BLaER1 treated with 17β-estradiol and CSF1 and Interleukin-3, amounts not matched to agents 10 nM and 100 nM (cell line): ENCODE measurements around the gene COBLL1.

ENCODE experiments used
- H3K27ac ChIP-seq, 11 experiments: shearing (Covaris generic); formaldehyde crosslinking; 2 replicates each; pipeline ENCODE4 v1.8.1; 2022
- H3K27me3 ChIP-seq, 11 experiments: shearing (Covaris generic); formaldehyde crosslinking; 2 replicates each; pipeline ENCODE4 v1.8.1; 2022
- H3K36me3 ChIP-seq, 11 experiments: shearing (Covaris generic); formaldehyde crosslinking; 2 replicates each; pipeline ENCODE4 v1.8.1; 2022
- H3K4me1 ChIP-seq, 10 experiments: shearing (Covaris generic); formaldehyde crosslinking; 2 replicates each; pipeline ENCODE4 v1.8.1; 2022
- H3K4me2 ChIP-seq, 11 experiments: shearing (Covaris generic); formaldehyde crosslinking; 2 replicates each; pipeline ENCODE4 v1.8.1; 2022
- H3K4me3 ChIP-seq, 10 experiments: shearing (Covaris generic); formaldehyde crosslinking; 2 replicates each; pipeline ENCODE4 v1.8.1; 2022
- H3K9ac ChIP-seq, 11 experiments: shearing (Covaris generic); formaldehyde crosslinking; 2 replicates each; pipeline ENCODE4 v1.8.1; 2022
- H3K9me3 ChIP-seq, 11 experiments: shearing (Covaris generic); formaldehyde crosslinking; replicated peaks in 1 of 11; 2 replicates each; pipeline ENCODE4 v1.8.1; 2022
- H4K20me1 ChIP-seq, 11 experiments: shearing (Covaris generic); formaldehyde crosslinking; 2 replicates each; pipeline ENCODE4 v1.8.1; 2022
- Cebpa-rat ChIP-seq, 11 experiments: shearing (Covaris generic); IDR thresholded peaks; 2 replicates each; pipeline ENCODE4 v1.8.1; 2022

The COBLL1 gene

GRCh38 chr2:164691346-164691887 is 150.2 kb downstream of the COBLL1 start:
- no peak overlapping the region for H3K4me2 ChIP-seq
- no peak for TF ChIP-seq Cebpa-rat (IDR thresholded peaks at IDR 0.05)
- H3K4me3 ChIP-seq = no peak overlapping the region
- no peak overlapping the region for H3K9ac ChIP-seq
- H4K20me1 ChIP-seq = no peaks in the 10 kb centered on the region
- no peaks in the 10 kb centered on the region for H3K27me3 ChIP-seq
- H3K4me1 ChIP-seq = no peaks in the 10 kb centered on the region
- H3K36me3 ChIP-seq = no peaks in the 10 kb centered on the region
- no peaks in the 10 kb centered on the region for H3K9me3 ChIP-seq
- no peak overlapping the region for H3K27ac ChIP-seq

- Histone ChIP-seq H3K4me3 (no peak overlapping the region), H3K27me3 (no peaks in the 10 kb centered on the region), H3K9ac (no peak overlapping the region), H3K27ac (no peak overlapping the region), H4K20me1 (no peaks in the 10 kb centered on the region), H3K9me3 (no peaks in the 10 kb centered on the region), H3K4me2 (no peak overlapping the region), H3K36me3 (no peaks in the 10 kb centered on the region), H3K4me1 (no peaks in the 10 kb centered on the region)
- TF ChIP-seq Cebpa-rat (IDR thresholded peaks at IDR 0.05) = no peak
These were observed 151.3 kb downstream of the COBLL1 start for GRCh38 chr2:164690361-164690760.

GRCh38 chr2:164688896-164689419 is 152.7 kb downstream of the COBLL1 start:
- no peak for TF ChIP-seq Cebpa-rat (IDR thresholded peaks at IDR 0.05)
- Histone ChIP-seq H3K9ac (no peak overlapping the region), H3K9me3 (no peaks in the 10 kb centered on the region), H3K36me3 (no peaks in the 10 kb centered on the region), H3K27ac (no peak overlapping the region), H3K27me3 (no peaks in the 10 kb centered on the region), H4K20me1 (no peaks in the 10 kb centered on the region), H3K4me3 (no peak overlapping the region), H3K4me1 (no peaks in the 10 kb centered on the region), H3K4me2 (no peak overlapping the region)

GRCh38 chr2:164681009-164681408 is 160.6 kb downstream of the COBLL1 start:
- no peak for TF ChIP-seq Cebpa-rat (IDR thresholded peaks at IDR 0.05)
- H3K27ac ChIP-seq = no peak overlapping the region
- no peak overlapping the region for H3K4me2 ChIP-seq
- no peaks in the 10 kb centered on the region for H3K27me3 ChIP-seq
- no peak overlapping the region for H3K9ac ChIP-seq
- no peaks in the 10 kb centered on the region for H4K20me1 ChIP-seq
- no peak overlapping the region for H3K4me3 ChIP-seq
- H3K36me3 ChIP-seq = no peaks in the 10 kb centered on the region
- H3K9me3 ChIP-seq = peaks cover 4 to 12% (median 9%) of the 10 kb centered on the region in 11 experiments; a peak in 13 of 22 replicates
- no peaks in the 10 kb centered on the region for H3K4me1 ChIP-seq

- no peak overlapping the region for H3K27ac ChIP-seq
- H3K27me3 ChIP-seq = no peaks in the 10 kb centered on the region
- no peak overlapping the region for H3K9ac ChIP-seq
- no peak for TF ChIP-seq Cebpa-rat (IDR thresholded peaks at IDR 0.05)
- no peaks in the 10 kb centered on the region for H4K20me1 ChIP-seq
- no peak overlapping the region for H3K4me2 ChIP-seq
- H3K36me3 ChIP-seq = no peaks in the 10 kb centered on the region
- no peak overlapping the region for H3K4me3 ChIP-seq
- H3K4me1 ChIP-seq = no peaks in the 10 kb centered on the region
- peaks cover 4 to 12% (median 9%) of the 10 kb centered on the region in 11 experiments; a peak in 13 of 22 replicates for H3K9me3 ChIP-seq
These were observed 162.9 kb downstream of the COBLL1 start for GRCh38 chr2:164678631-164679149.

- Histone ChIP-seq H3K4me2 (no peak overlapping the region), H3K9me3 (peaks cover 4 to 12% (median 9%) of the 10 kb centered on the region in 11 experiments; a peak in 13 of 22 replicates), H3K4me3 (no peak overlapping the region), H3K36me3 (no peaks in the 10 kb centered on the region), H3K27ac (no peak overlapping the region), H3K9ac (no peak overlapping the region), H4K20me1 (no peaks in the 10 kb centered on the region), H3K27me3 (no peaks in the 10 kb centered on the region), H3K4me1 (no peaks in the 10 kb centered on the region)
- TF ChIP-seq Cebpa-rat (IDR thresholded peaks at IDR 0.05) = no peak
These were observed 163.9 kb downstream of the COBLL1 start for GRCh38 chr2:164677733-164678132.

GRCh38 chr2:164677271-164677670 is 164.4 kb downstream of the COBLL1 start:
- no peak overlapping the region for H3K4me2 ChIP-seq
- H3K27ac ChIP-seq = no peak overlapping the region
- H3K36me3 ChIP-seq = no peaks in the 10 kb centered on the region
- peaks cover 4 to 12% (median 9%) of the 10 kb centered on the region in 11 experiments; a peak in 13 of 22 replicates for H3K9me3 ChIP-seq
- H3K4me3 ChIP-seq = no peak overlapping the region
- H3K27me3 ChIP-seq = no peaks in the 10 kb centered on the region
- H4K20me1 ChIP-seq = no peaks in the 10 kb centered on the region
- H3K9ac ChIP-seq = no peak overlapping the region
- no peak for TF ChIP-seq Cebpa-rat (IDR thresholded peaks at IDR 0.05)
- no peaks in the 10 kb centered on the region for H3K4me1 ChIP-seq

- TF ChIP-seq Cebpa-rat (IDR thresholded peaks at IDR 0.05) = no peak
- no peaks in the 10 kb centered on the region for H3K36me3 ChIP-seq
These were observed 165.9 kb downstream of the COBLL1 start for GRCh38 chr2:164675687-164676086.

GRCh38 chr2:164675027-164675426 is 166.6 kb downstream of the COBLL1 start:
- no peak overlapping the region for H3K9ac ChIP-seq
- H3K27me3 ChIP-seq = no peaks in the 10 kb centered on the region
- H4K20me1 ChIP-seq = no peaks in the 10 kb centered on the region
- no peak overlapping the region for H3K4me2 ChIP-seq
- no peaks in the 10 kb centered on the region for H3K4me1 ChIP-seq
- no peaks in the 10 kb centered on the region for H3K36me3 ChIP-seq
- H3K27ac ChIP-seq = no peak overlapping the region
- no peak overlapping the region for H3K4me3 ChIP-seq
- TF ChIP-seq Cebpa-rat (IDR thresholded peaks at IDR 0.05) = no peak
- peaks cover 4 to 12% (median 9%) of the 10 kb centered on the region in 11 experiments; a peak in 13 of 22 replicates for H3K9me3 ChIP-seq

More at GRCh38 chr2:164675687-164676086, 165.9 kb downstream of the COBLL1 start:
- Histone ChIP-seq H3K9me3 (peaks cover 4 to 12% (median 9%) of the 10 kb centered on the region in 11 experiments; a peak in 13 of 22 replicates), H3K4me2 (no peak overlapping the region), H4K20me1 (no peaks in the 10 kb centered on the region), H3K27me3 (no peaks in the 10 kb centered on the region), H3K4me3 (no peak overlapping the region), H3K9ac (no peak overlapping the region), H3K4me1 (no peaks in the 10 kb centered on the region), H3K27ac (no peak overlapping the region)
